ENCODE measurements around the gene ASB7. TPM values are rescaled to one million over a fixed set of nuclear protein-coding genes. Genes with fewer than 3 reads are reported as not detected.

ASB7 gene
- polyA plus RNA-seq, 1 donor (not counting 4 experiments of a cell fraction or from before 2014, with no cell fraction given) = 10.8 TPM

DNA sequence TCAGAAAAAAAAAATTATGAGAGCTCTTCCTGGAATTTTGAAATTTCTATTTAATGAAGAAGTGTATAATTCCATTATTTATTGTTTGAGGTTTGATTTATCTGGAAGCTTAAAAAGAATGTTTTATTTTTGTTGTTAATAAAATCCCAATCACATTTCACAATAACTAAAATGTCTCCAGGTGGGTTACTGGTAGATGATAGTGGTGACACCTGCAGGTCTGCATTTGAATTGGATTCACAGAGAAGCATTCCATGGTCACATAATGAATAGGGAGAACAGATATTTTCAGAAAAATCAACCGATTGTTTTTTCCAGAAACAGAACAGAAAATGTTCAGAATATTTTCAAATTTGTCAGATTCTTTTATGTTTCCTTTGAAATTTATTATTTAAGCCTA is 48.3 kb downstream of the ASB7 start:
- H3K4me2 ChIP-seq (ENCODE audit: control insufficient read depth, extremely low read depth, insufficient read depth, low read depth, low read length) = no peak overlapping the region
- H3K4me3 ChIP-seq (ENCODE audit: control insufficient read depth in 2 of 3, extremely low read depth in 1 of 3, insufficient read depth in 2 of 3, low read depth in 1 of 3, low read length in 3 of 3) = no peak overlapping the region
- H3K79me2 ChIP-seq (ENCODE audit: control insufficient read depth, insufficient read depth, low read length) = no peaks in the 10 kb centered on the region
- TF ChIP-seq, protein P1, sequence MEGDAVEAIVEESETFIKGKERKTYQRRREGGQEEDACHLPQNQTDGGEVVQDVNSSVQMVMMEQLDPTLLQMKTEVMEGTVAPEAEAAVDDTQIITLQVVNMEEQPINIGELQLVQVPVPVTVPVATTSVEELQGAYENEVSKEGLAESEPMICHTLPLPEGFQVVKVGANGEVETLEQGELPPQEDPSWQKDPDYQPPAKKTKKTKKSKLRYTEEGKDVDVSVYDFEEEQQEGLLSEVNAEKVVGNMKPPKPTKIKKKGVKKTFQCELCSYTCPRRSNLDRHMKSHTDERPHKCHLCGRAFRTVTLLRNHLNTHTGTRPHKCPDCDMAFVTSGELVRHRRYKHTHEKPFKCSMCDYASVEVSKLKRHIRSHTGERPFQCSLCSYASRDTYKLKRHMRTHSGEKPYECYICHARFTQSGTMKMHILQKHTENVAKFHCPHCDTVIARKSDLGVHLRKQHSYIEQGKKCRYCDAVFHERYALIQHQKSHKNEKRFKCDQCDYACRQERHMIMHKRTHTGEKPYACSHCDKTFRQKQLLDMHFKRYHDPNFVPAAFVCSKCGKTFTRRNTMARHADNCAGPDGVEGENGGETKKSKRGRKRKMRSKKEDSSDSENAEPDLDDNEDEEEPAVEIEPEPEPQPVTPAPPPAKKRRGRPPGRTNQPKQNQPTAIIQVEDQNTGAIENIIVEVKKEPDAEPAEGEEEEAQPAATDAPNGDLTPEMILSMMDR (optimal IDR thresholded peaks at IDR 0.05 in 1 of 3, IDR thresholded peaks at IDR 0.05 in 1 of 3, conservative IDR thresholded peaks at IDR 0.05 in 1 of 3; ENCODE audit: extremely low read depth in 1 of 3, insufficient read depth in 2 of 3, low read length in 3 of 3) = peak in 2 of 3 experiments; percentile 19 to 24
- TF ChIP-seq EZH2 (IDR thresholded peaks at IDR 0.05; ENCODE audit: low read length) = no peak
- H3K9me3 ChIP-seq (ENCODE audit: control insufficient read depth, low read depth, low read length) = no peaks in the 10 kb centered on the region
- H2AFZ ChIP-seq (ENCODE audit: control insufficient read depth, low read length) = no peak overlapping the region
- no peaks in the 10 kb centered on the region for H3K4me1 ChIP-seq (ENCODE audit: control insufficient read depth, extremely low read depth, insufficient read depth, low read length)
- no peaks in the 10 kb centered on the region for H4K20me1 ChIP-seq (ENCODE audit: control insufficient read depth, extremely low read depth, insufficient read depth, low read length)
- no peaks in the 10 kb centered on the region for H3K9me1 ChIP-seq (ENCODE audit: control insufficient read depth, extremely low read depth, insufficient read depth, low read length)
- H3K36me3 ChIP-seq (ENCODE audit: control insufficient read depth in 2 of 2, extremely low read depth in 1 of 2, insufficient read depth in 2 of 2, low read length in 2 of 2) = peaks cover 0 to 3% of the 10 kb centered on the region in 2 experiments
- DNase-seq (ENCODE audit: low read depth, low spot score) (no peak), FAIRE-seq (no peak)
- no peaks in the 10 kb centered on the region for H3K27me3 ChIP-seq (ENCODE audit: control insufficient read depth, extremely low read depth, insufficient read depth, low read length)
- H3K9ac ChIP-seq (ENCODE audit: control insufficient read depth, extremely low read depth, insufficient read depth, low read length) = no peak overlapping the region
- H3K27ac ChIP-seq (ENCODE audit: control insufficient read depth, insufficient read depth, low read length) = no peak overlapping the region
- dilution Hi-C loops (cut with MboI; ENCODE audit: extremely low pct_ligation_motif_present, low sequenced_read_pairs) = no loop called here

DNA sequence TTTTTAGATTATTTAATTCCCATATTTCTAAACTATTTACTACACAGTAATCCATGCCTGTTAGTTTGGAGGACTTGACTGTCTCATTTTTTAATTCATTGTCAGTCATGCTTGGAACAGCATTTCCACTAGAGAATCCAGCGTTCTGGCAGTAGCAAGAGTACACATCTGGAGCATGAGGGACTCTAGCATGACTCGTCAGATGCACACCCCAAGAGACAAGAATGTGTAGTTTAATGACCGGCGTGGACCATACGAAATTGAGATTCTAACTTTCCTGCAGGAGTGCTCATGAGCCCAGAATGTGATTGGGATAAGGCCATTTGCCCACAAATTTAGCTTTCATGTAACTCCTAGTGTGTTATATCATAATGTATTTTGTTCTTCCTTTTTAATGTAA is 48.9 kb downstream of the ASB7 start:
- H3K9ac ChIP-seq (ENCODE audit: control insufficient read depth, extremely low read depth, insufficient read depth, low read length) = no peak overlapping the region
- FAIRE-seq (no peak), DNase-seq (ENCODE audit: low read depth, low spot score) (no peak)
- no peaks in the 10 kb centered on the region for H3K9me3 ChIP-seq (ENCODE audit: control insufficient read depth, low read depth, low read length)
- H3K9me1 ChIP-seq (ENCODE audit: control insufficient read depth, extremely low read depth, insufficient read depth, low read length) = no peaks in the 10 kb centered on the region
- H3K27ac ChIP-seq (ENCODE audit: control insufficient read depth, insufficient read depth, low read length) = no peak overlapping the region
- H3K27me3 ChIP-seq (ENCODE audit: control insufficient read depth, extremely low read depth, insufficient read depth, low read length) = no peaks in the 10 kb centered on the region
- H3K4me1 ChIP-seq (ENCODE audit: control insufficient read depth, extremely low read depth, insufficient read depth, low read length) = no peaks in the 10 kb centered on the region
- TF ChIP-seq, protein P1 (optimal IDR thresholded peaks at IDR 0.05 in 1 of 3, IDR thresholded peaks at IDR 0.05 in 1 of 3, conservative IDR thresholded peaks at IDR 0.05 in 1 of 3; ENCODE audit: extremely low read depth in 1 of 3, insufficient read depth in 2 of 3, low read length in 3 of 3) = no peak
- no peak for TF ChIP-seq EZH2 (IDR thresholded peaks at IDR 0.05; ENCODE audit: low read length)
- H4K20me1 ChIP-seq (ENCODE audit: control insufficient read depth, extremely low read depth, insufficient read depth, low read length) = no peaks in the 10 kb centered on the region
- H2AFZ ChIP-seq (ENCODE audit: control insufficient read depth, low read length) = no peak overlapping the region
- H3K36me3 ChIP-seq (ENCODE audit: control insufficient read depth in 2 of 2, extremely low read depth in 1 of 2, insufficient read depth in 2 of 2, low read length in 2 of 2) = peaks cover 0 to 3% of the 10 kb centered on the region in 2 experiments
- no peak overlapping the region for H3K4me3 ChIP-seq (ENCODE audit: control insufficient read depth in 2 of 3, extremely low read depth in 1 of 3, insufficient read depth in 2 of 3, low read depth in 1 of 3, low read length in 3 of 3)
- dilution Hi-C loops (cut with MboI; ENCODE audit: extremely low pct_ligation_motif_present, low sequenced_read_pairs) = no loop called here
- no peaks in the 10 kb centered on the region for H3K79me2 ChIP-seq (ENCODE audit: control insufficient read depth, insufficient read depth, low read length)
- H3K4me2 ChIP-seq (ENCODE audit: control insufficient read depth, extremely low read depth, insufficient read depth, low read depth, low read length) = no peak overlapping the region

All from keratinocyte (primary cell).